ENCODE measurements around the gene PABPN1L. TPM values are rescaled to one million over a fixed set of nuclear protein-coding genes. Genes with fewer than 3 reads are reported as not detected.

The PABPN1L gene, protein sequence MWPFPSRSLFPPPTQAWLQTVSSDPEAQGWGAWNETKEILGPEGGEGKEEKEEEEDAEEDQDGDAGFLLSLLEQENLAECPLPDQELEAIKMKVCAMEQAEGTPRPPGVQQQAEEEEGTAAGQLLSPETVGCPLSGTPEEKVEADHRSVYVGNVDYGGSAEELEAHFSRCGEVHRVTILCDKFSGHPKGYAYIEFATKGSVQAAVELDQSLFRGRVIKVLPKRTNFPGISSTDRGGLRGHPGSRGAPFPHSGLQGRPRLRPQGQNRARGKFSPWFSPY
- not detected in 2 replicates for total RNA-seq

DNA sequence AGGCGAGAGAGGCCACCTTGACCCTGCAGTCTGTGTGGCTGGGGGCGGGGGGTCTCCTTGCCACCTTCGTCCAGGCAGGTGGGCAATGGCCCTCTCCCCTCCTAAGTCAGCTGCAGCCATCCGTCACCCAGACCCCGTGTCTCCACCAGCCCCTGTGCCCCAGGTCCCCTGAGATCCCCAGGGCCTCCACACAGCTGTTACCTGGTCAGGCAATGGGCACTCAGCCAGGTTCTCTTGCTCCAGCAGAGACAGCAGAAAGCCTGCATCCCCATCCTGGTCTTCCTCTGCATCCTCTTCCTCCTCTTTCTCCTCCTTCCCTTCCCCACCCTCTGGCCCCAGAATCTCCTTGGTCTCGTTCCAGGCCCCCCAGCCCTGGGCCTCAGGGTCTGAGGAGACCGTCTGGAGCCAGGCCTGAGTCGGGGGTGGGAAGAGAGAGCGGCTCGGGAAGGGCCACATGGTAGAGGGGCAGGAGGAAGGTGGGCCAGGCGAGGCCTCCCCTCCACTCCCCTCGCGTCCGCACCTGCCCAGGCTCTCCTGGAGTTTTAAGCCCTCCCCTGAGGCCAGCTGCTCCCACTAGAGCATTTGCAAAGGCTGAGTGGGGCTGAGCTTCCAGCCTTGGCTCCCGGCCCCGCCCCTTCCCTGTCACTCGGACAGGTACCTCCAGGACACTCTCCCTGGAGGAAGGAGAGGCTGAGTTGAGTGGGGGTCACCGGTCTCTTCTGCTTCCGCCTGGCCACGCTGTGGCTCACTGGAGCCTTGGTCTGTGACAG is at the start of gene PABPN1L:
TSS of gene PABPN1L (minus strand) at position 510 of the 770 bp plus-strand sequence. CDS start at position 456, 54 bp downstream.

DNA sequence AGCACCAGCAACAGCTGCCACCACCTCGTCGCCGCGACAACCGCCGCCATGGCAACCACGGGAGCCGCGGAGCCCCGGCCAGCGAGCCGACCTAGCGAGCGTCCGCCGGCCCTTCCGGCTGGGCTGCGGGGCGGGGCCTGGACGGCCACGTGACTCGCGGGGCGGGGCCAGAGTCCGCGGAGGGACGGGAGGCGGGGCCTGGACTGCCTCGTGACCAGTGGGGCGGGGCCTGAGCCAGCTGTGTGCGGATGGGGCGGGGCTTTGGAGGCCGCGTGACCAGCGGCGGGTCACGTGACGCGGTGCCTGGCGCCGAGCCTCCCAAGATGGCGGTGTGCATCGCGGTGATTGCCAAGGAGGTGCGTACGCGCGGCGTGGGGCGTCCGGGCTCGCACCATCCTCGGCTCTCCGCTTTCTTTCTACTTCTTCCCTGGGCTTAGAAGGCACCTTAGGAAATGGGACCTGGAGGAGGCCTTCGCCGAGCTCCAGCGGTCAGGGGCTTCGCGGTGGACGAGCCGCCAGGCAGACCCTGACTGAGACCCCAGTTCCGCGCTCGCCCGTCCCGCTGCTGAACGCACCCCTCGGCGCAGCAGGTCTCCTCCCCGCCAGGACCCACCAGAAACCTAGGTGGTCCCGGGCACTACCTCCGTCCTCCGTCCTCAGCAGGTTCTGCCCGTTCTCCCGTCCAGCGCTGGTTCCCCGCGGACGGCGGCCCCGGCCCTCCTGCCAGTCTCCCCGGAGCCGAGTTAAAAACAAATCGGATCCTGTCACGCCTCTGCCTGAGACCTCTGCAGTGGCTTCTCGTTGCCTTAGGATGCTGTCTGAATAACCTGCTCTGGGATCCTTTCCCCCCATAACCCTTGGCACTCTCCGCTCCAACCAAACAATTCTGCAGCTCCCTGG is 9.4 kb downstream of the PABPN1L start, which contains the start of the genes GALNS and TRAPPC2L:
TSS of gene GALNS (minus strand) at position 120 of the 900 bp plus-strand sequence. CDS start at position 50, 70 bp downstream.
TSS of gene TRAPPC2L (plus strand) at position 300 of the 900 bp plus-strand sequence. CDS start at position 324, 24 bp downstream.

Other genes starting within 250 kb of the PABPN1L start
- not detected in 2 replicates for gene IL17C, start 228.1 kb downstream of the PABPN1L start, total RNA-seq
- gene CYBA, start 215.6 kb downstream of the PABPN1L start, total RNA-seq = 145 and 261 TPM in 2 replicates
- 78.5 and 111 TPM in 2 replicates for gene MVD, start 203.6 kb downstream of the PABPN1L start, total RNA-seq
- gene SNAI3, start 180.2 kb downstream of the PABPN1L start, total RNA-seq = not detected in 2 replicates
- gene RNF166, start 160.3 kb downstream of the PABPN1L start, total RNA-seq = 16.9 and 22.3 TPM in 2 replicates
- 9.1 and 13.4 TPM in 2 replicates for gene CTU2, start 160.2 kb downstream of the PABPN1L start, total RNA-seq
- 126 and 134 TPM in 2 replicates for gene PIEZO1, start 81.4 kb downstream of the PABPN1L start, total RNA-seq
- 1.5 and 5.4 TPM in 2 replicates for gene CDT1, start 62.9 kb downstream of the PABPN1L start, total RNA-seq
- 198 and 228 TPM in 2 replicates for gene APRT, start 54.7 kb downstream of the PABPN1L start, total RNA-seq
- gene GALNS, start 9.7 kb downstream of the PABPN1L start, total RNA-seq = 33.0 and 37.8 TPM in 2 replicates
- 52.2 and 58.0 TPM in 2 replicates for gene TRAPPC2L, start 9.5 kb downstream of the PABPN1L start, total RNA-seq
- gene CBFA2T3, start 110.5 kb upstream of the PABPN1L start, total RNA-seq = not detected in 2 replicates
- 15.8 and 39.7 TPM in 2 replicates for gene ACSF3, start 227.2 kb upstream of the PABPN1L start, total RNA-seq

Data from pericardium fibroblast (primary cell).